Activated naive CD8-positive, alpha-beta T cell treated with anti-CD3 and anti-CD28 coated beads, Interleukin-2, amount 50 U/mL, for 16 hours (primary cell): ENCODE measurements around the gene INHBB.

ENCODE experiments used
- DNase-seq: peaks from one replicate; pipeline ENCODE4 v3.0.0-alpha.2; 2020; ENCODE audit warnings: low read depth, low spot score

Gene INHBB

DNA sequence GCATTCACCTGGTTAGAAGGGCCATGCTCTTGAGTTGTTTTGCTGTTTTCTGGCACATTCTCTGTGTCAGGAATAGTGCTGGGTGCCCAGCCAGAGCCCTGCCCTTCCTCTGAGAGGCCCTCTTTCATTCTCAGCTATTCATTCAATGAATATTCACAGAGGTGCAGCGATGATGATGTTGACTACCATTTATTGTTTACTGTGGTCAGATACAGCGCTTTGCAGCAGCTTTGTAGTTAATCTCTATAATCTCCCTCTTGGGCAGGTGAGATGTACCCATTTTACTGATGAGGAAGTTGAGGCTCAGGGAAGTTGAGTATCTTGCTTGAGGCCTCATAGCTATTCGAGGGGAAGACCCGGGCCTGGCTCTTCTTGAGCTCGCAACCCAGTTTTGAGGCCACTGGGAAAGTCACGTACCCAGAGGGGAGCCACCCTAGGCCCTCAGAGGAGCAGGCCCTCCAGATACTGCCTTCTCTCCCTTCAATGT is 9.9 kb downstream of the INHBB start:
- DNase-seq: no peak

- DNase-seq: no peak
Measured at GRCh38 chr2:120357768-120358167, 11.8 kb downstream of the INHBB start.

GRCh38 chr2:120358734-120359465 is 13.0 kb downstream of the INHBB start:
- no peak for DNase-seq

- DNase-seq: no peak
Measured at GRCh38 chr2:120360307-120360855, 14.4 kb downstream of the INHBB start.

DNA sequence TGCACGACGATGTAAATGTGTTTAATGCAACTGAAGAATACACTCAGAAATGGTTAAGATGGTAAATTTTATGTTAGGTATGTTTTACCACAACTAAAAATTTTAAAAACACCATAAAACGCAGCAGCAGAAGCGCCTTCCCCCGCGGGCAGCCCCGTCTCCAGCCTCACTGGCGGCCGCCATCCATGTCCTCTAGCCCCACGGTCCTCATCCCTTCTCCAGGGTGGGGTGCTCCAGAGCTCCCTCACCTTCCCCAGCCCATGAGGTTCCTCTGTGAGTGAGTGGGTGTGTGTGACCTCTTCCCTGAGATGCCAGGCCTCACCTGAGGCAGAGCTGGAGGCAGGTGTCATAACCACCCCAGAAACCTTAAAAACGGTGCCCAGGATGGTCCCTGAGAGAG is 17.0 kb downstream of the INHBB start:
- no peak for DNase-seq

GRCh38 chr2:120365236-120365793 is 19.4 kb downstream of the INHBB start:
- DNase-seq: no peak

- DNase-seq: no peak
Measured at GRCh38 chr2:120366698-120367097, 20.8 kb downstream of the INHBB start.

- DNase-seq: no peak
Measured at GRCh38 chr2:120367221-120367620, 21.3 kb downstream of the INHBB start.

DNA sequence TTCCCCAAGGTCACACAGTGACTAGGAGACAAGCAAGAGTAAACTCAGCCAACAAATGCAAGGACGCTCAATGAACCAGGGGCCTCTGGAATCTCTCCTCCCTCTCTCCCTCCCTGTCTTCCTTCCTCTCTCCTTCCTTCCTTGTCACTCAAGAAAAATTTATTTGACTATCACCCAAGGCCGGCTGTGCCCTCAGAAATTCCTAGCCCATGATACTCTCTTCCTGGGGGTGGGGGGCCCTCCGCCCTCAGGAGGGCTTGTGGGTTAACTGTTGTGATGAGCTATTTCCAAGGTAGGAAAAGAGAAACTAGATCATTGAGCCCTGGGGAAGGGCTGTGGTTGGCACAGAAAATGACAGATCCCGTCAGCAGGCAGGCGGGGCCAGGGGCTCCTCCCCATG is 21.7 kb downstream of the INHBB start:
- DNase-seq: no peak

DNA sequence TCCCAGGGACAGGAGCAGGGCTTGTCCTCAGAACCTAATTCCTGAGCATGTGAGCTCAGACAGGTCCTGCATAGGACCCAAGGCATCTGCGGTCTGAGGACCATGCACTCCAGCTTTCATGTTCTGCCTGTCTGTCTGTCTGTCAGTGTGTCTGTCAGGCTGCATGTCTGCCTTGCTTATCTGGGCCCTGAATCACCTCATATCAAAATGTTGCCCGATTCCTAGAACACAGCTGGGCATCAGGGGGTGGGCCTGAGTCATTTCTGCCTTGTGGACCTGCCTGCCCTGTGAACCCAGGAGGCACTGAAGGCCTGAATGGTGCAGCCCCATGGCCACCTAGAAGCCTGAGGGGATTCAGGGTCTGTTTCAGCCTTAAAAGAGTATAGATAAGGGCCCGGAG is 22.1 kb downstream of the INHBB start:
- no peak for DNase-seq

GRCh38 chr2:120369250-120369649 is 23.3 kb downstream of the INHBB start:
- DNase-seq: no peak

DNA sequence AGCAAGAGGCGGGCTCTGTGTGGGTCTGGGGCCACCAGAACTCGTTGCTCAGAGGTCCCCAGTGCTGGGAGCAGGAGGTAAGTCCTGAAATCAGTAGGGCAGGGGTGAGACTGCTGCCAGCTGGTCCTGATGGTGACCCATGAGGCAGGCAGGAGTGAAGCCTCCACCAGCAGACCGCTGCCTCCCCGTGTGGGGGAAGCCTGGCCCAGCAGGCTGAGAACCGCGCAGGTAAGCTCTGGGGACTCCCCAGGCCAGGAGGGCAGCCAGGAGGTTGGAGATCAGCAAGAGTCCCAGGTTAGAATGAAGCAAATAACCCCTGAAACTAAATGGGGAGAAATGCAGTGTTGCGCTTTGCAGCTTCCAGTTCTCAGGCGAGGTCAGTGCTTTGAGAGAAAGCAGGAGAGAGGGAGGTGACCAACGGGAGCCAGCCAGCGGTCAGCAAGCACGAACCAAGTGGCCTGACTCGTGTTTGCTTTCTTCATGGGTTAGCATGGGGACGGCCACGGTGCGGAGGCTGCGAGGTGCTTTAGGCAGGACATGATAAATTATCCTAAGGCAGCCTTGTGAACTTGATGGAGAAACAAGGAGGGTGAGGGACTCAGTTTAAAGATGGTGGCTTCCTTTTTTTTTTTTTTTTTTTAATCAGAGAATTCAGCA is 26.2 kb downstream of the INHBB start:
- DNase-seq: no peak

- no peak for DNase-seq
Measured at GRCh38 chr2:120372816-120373215, 26.9 kb downstream of the INHBB start.

DNA sequence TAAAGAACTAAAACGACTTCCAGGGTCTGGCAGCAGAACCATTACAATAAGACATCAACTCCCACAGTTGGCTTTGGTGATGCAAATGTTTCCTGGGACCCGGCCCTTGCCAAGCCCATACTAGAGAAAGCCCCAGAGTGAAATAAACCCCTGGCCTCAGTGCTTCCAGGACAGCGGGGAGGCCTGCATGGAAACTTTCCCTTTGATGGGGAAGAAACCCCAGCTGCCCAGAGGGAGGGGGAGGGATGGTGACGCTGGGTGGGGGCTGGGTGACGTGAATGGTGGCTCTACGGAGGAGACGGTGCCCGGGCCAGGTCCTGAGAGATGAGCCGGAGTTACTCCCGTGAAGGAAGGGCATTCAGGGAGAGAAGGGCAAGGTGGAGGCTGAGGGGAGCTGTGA is 27.5 kb downstream of the INHBB start:
- no peak for DNase-seq

GRCh38 chr2:120374821-120375220 is 28.9 kb downstream of the INHBB start:
- no peak for DNase-seq

GRCh38 chr2:120375251-120376020 is 29.5 kb downstream of the INHBB start:
- no peak for DNase-seq

DNA sequence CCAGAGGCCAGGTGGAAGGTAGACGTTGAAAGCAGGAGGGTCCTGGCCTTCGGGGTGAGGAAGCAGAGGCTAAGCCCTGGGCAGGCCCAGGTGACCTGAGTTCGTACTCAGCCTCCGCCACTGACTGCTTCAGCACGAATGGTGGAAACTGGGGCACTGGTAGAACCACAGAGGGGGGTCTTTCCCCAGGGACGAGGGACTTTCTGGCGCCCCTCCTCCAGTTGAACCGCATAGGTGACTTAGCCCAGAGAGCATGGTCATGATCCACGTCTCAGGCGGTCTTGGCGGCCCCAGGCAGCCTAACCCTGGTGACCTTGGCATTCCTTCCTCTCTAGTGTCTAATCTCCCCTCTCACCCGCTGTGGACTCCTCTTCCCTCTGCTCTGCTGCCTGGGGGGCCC is 30.2 kb downstream of the INHBB start:
- no peak for DNase-seq

GRCh38 chr2:120376679-120377640 is 31.0 kb downstream of the INHBB start:
- no peak for DNase-seq

DNA sequence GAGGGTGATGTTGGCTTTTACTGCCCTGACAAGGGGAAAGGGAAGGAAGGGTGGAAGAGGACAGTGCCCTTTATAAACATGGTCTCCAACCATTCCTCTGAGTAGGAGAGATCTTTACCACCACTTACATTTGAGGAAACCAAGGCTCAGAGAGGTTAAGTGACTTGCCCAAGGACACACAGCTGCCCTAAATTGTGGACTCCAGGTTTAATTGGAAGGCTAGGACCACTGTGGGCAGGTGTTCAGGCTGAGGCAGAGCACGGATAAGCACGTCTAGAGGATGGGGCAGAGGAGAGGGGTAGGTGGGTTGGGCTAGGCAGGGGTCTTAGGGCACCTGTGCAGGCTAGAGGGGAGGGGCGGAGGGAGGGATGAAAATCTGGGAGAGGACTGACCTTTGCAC is 32.7 kb downstream of the INHBB start:
- DNase-seq: no peak
